SK-N-MC (cell line): Measurements from ENCODE around the gene KLHDC10.

Experiments
- EZH2 ChIP-seq: fragments of 200-600 bp; sonication (generic); IDR thresholded peaks from one replicate; pipeline ENCODE4 v1.6.1; 2017; ENCODE audit warnings: antibody characterized with exemption
- POLR2AphosphoS5 ChIP-seq: IDR thresholded peaks from 2 replicates; pipeline ENCODE4 v1.6.1; 2012; ENCODE audit warnings: mild to moderate bottlenecking, low read depth, low read length, borderline replicate concordance

- no peak for TF ChIP-seq POLR2AphosphoS5
- no peak for TF ChIP-seq EZH2
These were observed 42.5 kb downstream of the KLHDC10 start for GRCh38 chr7:130112662-130113425.
